GM19193 (cell line): ENCODE measurements around the gene ATF7IP2.

Experiments
- POLR2A ChIP-seq: IDR thresholded peaks from 4 replicates; pipeline ENCODE4 v1.6.1; 2011; ENCODE audit not compliant: insufficient read depth, insufficient read length; ENCODE audit errors: extremely low read depth

ATF7IP2 gene, protein sequence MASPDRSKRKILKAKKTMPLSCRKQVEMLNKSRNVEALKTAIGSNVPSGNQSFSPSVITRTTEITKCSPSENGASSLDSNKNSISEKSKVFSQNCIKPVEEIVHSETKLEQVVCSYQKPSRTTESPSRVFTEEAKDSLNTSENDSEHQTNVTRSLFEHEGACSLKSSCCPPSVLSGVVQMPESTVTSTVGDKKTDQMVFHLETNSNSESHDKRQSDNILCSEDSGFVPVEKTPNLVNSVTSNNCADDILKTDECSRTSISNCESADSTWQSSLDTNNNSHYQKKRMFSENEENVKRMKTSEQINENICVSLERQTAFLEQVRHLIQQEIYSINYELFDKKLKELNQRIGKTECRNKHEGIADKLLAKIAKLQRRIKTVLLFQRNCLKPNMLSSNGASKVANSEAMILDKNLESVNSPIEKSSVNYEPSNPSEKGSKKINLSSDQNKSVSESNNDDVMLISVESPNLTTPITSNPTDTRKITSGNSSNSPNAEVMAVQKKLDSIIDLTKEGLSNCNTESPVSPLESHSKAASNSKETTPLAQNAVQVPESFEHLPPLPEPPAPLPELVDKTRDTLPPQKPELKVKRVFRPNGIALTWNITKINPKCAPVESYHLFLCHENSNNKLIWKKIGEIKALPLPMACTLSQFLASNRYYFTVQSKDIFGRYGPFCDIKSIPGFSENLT

DNA sequence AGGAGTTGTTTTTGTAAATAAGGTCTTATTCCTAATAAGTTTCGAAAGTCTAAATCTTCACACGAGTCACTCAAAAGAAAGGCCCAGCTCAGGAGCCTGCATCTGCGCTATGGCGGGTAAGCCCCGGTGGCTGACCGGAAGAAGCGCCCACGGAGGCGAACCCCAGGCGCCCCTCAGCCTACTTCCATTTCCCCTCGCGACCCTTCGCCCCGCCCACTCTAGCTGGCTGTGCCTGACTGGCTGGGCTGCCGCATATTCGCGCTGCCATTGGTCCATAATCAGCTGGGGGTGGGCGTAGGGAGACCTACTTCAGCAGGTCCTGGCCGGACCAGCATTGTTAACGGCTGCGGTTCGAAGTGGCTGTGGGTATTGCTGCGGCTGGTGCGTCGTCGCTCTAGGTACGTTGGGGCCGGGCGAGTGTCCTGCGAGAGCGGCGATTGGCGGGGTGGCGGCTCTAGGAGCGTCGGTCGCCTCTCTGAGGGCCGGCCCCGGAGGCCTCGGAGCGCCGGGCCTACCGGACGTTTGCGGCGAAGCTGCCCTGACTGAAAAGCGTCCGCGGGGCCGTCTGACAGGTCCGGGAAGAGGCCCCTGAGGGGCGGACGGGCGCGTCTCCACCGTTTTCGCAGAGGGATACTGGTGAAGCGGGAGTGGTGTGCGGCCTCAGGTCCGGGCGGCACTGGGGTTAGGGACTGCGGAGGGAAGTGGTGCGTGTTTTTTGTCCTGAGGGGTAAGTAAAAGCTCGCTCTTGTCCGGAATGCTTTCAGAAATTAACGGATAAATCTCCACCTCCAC lies at the start of gene ATF7IP2:
ATF7IP2 (plus strand) TSS at position 337 of the 792 bp plus-strand sequence. CDS start 44,560 bp downstream, outside the sequence.
- peak; percentile 98 for TF ChIP-seq POLR2A

DNA sequence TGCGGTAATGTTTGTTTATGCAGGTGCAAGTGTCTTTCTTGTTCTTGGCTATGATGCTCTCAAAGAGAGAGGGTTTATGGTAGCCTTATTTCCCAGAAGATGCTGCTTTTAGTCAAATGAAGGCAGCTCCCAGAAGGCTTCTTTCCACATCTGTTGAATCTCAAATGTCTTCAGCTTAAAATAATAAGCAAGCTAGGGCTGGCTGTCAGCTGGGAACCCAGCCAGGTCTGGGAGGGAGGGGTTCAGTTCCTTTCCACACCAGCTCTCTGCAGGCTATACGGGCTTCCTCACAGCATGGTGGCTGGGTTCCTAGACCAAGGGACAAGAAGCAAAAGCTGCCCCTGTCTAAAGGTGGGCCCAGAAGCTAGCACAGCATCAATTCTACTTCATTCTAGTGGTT lies 47.4 kb upstream of the ATF7IP2 start:
- no peak for TF ChIP-seq POLR2A

DNA sequence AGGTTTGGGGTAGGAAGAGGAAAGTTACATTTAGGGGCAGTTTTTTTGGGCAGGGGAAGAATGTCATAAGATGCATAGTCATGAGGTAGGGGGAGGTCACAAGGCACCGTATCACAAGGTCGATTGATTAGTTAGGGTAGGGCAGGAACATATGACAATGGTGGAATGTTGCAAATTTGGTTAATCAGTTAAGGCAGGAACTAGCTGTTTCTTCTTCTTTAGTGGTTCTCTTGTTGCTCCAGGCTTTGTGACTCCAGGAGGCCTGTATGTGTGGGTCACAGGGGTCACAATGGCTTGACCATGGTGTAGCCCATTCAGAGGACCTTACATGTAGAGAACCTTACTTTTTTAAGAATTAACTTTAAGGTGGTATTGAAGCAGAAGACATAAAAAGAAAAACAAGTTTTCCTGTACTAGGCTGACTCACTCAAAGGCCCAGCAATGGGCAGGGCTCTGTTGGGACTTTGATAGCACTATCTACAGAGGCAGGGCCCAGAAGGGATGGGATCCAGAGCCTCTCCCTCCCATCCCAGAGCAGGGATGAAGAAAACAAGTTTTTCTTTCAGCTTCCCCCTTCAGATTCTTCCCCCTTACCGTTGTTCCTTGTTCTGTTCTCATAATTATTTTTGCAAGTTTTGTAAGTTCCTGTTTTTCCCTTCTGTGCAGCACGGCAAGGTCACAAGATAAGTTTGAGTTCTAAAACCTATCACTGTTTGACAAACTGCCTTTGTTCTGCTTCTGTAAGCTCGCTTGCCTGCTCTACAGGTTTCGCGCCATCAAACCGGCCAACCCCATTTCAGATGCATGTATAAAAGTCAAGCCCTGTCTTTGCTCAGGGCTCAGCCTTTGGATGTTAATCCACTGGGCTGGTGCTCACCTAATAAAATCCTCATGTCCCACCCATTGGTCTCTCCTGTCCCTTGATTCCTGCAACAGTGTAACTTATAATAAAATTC lies 45.8 kb upstream of the ATF7IP2 start:
- no peak for TF ChIP-seq POLR2A

DNA sequence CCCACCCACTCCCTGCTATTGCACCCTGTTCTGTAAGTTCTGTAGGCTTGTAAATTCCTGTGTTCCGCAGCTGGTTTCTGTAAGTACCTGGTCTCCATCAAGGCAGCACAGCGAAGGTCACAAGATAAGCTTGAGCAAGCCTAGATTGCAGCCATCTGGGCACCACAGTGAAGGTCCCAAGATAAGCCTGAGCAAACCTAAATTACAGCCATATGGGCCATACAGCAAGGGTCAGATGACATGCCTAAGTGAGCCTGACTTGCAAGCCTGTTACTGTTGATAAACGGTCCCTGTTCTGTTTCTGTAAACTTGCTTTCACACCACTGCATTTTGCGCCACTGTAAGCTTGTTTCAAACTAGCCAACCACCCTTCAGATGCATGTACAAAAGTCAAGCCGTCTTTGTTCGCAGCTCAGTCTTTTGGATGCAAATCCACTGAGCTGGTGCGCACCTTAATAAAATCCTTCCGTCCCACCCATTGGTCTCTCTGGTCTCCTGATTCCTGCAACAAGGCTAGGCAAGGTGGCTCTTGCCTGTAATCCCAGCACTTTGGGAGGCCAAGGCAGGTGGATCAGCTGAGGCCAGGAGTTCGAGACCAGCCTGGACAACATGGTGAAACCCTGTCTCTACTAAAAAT lies 42.6 kb upstream of the ATF7IP2 start:
- TF ChIP-seq POLR2A: no peak

DNA sequence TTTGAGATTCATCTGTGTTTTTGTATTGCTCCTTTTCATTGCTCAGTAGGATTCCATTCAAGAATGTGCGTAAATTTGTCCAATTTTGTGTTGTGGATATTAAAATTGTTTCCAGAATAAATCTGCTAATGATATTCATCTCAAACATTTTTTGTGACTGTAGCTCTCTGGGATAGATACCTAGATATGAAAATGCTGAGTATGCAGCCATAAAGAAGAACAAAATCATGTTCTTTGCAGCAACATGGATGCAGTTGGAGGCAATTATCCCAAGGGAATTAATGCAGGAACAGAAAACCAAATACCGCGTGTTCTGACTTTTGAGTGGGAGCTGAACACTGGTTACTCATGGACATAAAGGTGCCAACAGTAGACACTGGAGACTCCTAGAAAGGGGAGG lies 40.2 kb upstream of the ATF7IP2 start:
- TF ChIP-seq POLR2A: no peak

DNA sequence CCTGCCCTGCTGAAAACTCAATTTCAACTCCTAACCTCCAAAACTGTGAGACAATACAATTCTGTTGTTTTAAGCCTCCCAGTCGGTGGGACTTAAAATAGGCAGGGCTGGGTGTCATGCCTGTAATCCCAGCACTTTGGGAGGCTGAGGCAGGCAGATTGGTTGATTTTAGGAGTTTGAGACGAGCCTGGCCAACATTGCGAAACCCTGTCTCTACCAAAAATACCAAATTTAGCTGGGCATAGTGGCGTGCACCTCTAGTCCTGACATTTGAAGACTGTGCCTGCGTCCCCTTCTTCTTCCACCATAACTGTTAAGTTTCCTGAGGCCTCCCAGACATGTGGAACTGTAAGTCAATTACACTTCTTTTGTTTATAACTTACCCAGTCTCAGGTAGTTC lies 36.0 kb upstream of the ATF7IP2 start:
- no peak for TF ChIP-seq POLR2A

DNA sequence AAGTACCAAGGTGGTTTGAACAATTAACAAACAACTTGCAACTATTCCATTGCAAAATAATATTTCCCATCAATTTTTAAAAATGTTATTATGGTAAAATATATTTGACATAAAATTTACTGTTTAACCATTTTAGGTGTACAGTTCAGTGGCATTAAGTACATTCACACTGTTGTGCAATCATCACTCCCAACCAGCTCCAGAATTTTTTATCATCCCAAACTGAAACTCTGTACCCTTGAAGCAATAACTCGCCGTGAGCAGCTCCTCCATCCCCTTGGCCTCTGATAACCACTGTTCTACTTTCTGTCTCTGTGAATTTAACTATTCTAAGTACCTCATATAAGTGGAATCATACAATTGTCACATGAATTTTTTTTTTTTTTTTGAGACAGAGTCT lies 33.6 kb upstream of the ATF7IP2 start:
- no peak for TF ChIP-seq POLR2A

DNA sequence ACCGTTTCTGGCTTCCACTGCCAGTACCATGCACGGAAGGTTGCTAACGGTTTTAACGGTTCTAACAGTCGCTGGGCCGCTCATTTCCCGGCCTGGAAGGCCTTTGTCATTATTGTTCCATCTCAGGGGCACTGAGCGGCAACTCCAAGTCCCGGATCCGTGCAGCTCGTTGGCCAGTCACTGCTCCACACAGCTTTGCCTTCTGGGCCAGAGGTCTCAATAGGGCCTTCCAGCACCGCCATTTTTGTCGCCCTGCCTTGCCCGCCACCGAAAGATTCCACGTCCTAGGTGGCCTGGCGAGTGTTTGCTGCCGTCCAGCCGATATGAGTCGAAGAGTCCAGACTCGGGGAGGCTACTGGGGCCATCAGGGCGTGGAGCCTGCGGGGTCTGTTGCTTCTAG lies 30.3 kb upstream of the ATF7IP2 start:
- no peak for TF ChIP-seq POLR2A

DNA sequence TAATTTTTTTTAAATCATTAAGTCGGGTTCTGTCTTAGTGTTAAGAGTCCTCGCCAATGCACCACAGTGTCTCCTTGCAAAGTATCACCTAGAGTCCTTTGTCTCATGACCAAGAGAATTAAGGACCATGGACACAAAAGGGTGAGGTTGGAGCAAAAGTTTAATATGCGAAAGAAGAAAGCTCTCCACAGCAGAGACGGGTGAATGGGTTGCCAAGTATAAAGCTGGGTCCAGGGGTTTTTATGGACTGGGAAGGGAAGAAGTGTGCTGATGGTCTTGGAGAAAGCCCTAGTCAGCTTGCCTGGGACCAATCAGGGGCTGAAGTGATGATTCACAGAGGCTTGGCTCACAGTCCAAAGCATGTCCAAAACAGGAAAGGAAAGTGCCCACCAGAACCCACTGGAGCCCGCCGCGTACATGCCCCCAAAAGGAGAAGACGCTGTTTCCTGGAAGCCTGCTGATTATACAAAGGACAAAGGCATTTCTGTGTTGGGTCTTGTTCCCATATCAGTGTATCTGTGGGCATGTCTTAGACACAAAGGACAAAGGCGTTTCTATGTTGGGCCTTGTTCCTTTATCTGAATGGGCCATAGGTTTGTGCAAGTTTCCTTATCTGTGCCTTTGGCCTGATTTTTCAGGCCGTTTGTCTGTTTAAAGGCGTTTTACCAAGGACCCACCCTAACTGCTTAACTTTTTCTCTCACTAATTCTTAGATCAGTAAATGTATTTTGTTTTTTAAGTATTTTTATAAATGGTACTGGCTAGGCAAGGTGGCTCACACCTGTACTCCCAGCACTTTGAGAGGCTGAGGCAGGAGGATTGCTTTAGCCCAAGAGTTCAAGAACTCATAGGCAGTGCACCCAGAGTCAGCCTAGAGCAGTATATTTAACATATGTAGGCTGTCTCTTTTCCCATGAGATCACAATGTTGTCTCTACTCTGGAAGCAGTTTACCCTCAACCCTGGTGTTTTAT lies 28.7 kb upstream of the ATF7IP2 start:
- no peak for TF ChIP-seq POLR2A

DNA sequence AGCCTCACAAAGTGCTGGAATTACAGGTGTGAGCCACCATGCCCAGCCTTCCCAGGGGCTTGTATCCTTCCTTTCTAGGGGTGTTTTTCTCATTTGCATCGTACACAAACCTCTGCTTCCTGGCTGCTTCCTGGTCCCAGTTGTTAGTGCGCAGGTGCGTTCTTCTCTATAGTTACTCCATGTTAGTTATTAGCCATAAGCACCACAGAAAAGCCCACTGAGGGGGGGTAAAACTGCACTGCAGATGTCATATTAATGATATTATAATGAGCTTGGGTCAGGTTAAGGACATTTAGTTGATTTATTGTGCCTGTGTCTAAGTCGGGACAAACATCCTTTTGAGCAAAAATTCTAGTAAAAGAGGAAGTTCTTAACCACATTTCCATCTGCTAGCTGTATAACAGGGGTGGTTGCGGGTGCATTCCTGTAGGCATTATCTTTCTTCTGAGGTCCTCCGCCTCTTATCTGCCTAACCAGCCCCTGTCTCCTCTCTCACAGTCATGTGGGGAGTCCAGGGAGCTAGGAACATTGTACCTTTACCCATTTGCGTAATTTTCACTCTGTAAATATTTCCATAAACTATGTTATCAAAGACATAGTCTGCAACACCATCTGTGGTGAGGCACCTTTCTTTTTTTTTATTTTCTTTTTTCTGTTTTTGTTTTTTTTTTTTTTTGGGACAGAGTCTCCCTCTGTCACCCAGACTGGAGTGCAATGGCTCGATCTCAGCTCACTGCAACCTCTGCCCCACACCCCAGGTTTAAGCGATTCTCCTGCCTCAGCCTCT lies 23.6 kb upstream of the ATF7IP2 start:
- no peak for TF ChIP-seq POLR2A

DNA sequence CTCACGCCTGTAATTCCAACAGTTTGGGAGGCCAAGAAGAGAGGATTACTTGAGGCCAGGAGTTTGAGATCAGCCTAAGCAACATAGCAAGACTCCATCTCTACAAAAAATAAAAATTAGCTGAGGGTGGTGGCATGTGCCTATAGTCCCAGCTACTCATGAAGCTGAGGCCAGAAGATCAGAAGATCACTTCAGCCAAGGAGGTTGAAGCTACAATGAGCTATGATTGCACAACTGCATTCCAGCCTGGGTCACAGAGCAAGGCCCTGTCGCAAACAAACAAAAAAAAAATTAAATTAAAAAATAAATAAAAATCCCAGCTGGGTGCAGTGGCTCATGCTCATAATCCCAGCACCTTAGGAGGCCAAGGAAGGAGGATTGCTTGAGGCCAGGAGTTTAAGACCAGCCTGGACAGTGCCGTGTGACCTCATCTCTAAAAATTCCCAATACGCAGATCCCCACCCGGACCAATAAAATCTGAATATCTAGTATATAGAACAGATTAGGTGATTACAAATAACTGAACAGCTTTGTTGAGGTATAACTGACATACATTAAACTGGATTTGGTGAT lies 18.2 kb upstream of the ATF7IP2 start:
- no peak for TF ChIP-seq POLR2A

DNA sequence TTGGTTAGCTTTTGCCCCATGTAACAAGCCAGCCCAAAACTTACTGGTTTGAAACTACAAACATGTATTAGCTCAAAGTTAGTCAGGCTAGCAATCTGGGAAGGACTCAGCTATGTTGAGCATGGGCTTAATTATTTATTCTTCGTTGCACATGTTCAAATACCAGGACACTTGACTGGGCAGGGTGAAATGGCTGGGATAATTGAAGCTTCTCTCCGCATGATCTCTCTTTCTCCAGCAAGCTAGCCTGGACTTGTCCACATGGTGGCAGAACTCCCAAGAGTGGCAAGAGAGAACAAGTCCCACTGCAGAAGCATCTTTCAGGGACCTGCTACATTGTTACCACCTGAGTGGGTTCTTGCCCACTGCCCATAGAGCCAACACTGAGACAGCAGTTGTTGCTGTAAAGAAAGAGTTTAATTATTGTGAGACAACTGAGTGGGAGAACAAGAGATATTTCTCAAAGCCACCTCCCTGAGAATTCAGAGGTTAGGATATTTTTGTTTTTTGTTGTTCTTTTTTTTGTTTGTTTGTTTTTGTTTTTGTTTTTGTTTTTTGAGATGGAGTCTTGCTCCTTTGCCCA lies 16.8 kb upstream of the ATF7IP2 start:
- TF ChIP-seq POLR2A: no peak
